Adipocyte (in vitro differentiated cells): Measurements from ENCODE around the gene GTF2H3.
A peak's percentile ranks its signal among the peaks of the same experiment; 100 is the strongest.
"Not testable (repeated sequence)": the region's sequence is repeated elsewhere in the genome, so short reads cannot be mapped to it uniquely, and the experiment has no call there.

Source experiments
- DNase-seq: peaks from one replicate; pipeline ENCODE4 v3.0.0-alpha.2; 2015; ENCODE audit warnings: low read depth
- H3K27me3 ChIP-seq: replicated peaks from 2 replicates; pipeline ENCODE4 v1.7.0; 2013; ENCODE audit warnings: mild to moderate bottlenecking, low read length, moderate library complexity; ENCODE audit not compliant: control insufficient read depth, insufficient read depth
- H3K36me3 ChIP-seq: 2 replicates; pipeline ENCODE4 v1.7.0; 2013; ENCODE audit warnings: low read length, mild to moderate bottlenecking, moderate library complexity; ENCODE audit not compliant: control insufficient read depth, insufficient read depth, severe bottlenecking
- H3K4me1 ChIP-seq: 2 replicates; pipeline ENCODE4 v1.7.0; 2013; ENCODE audit warnings: mild to moderate bottlenecking, low read length, moderate library complexity; ENCODE audit not compliant: control insufficient read depth, insufficient read depth
- H3K4me3 ChIP-seq: 2 replicates; pipeline ENCODE4 v1.7.0; 2013; ENCODE audit warnings: mild to moderate bottlenecking, low read length, moderate library complexity
- H3K9ac ChIP-seq: 2 replicates; pipeline ENCODE4 v1.7.0; 2013; ENCODE audit warnings: mild to moderate bottlenecking, low read length, moderate library complexity
- H3K9me3 ChIP-seq: 2 replicates; pipeline ENCODE4 v1.7.0; 2013; ENCODE audit warnings: mild to moderate bottlenecking, low read length, moderate library complexity; ENCODE audit not compliant: control insufficient read depth

The GTF2H3 gene

DNA sequence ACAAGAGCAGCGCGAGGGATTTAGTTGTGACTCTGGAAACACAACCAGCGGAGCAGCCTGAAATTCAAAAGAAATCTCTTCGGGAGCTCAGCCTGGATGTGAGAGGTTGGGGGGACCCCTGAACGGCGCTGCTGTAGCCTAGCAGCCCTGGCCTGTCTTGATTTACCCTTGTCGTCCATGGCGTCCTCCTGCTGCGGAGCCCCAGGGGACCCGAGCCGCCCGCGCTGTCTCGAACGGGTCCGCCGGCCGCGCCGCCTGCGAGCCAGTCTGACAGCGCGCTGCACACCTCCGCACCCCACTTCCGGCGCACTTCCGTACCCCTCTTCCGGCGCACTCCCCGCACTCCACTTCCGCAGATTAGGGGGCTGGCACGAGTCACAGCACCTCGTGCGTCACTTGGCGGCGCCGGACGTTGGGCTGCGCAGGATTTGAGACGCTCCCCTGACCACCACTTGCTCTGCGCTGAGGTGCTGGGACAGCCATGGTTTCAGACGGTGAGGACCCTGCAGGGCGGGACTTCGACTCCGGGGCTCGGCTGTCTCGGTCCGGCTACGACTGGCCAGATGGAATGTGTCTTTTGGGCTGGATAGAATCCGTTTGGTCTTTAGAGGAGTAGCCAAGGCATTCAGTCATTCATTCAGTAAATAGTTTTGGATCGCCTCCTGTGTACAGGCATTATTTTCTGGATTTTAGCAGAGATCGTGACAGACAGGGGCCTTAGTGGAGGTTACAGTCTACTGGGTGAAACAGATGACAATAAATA, at the start of gene GTF2H3, which contains the start of gene EIF2B1:
Gene GTF2H3, plus strand, starts transcription at position 451 of the 763 bp plus-strand sequence. Its CDS starts 31 bp downstream, at position 482.
Gene EIF2B1, minus strand, starts transcription at position 308 of the 763 bp plus-strand sequence. Its CDS starts 129 bp downstream, at position 179.
- H3K9ac ChIP-seq = peak within 1 kb of the TSS; percentile 99
- peaks cover 26% of the 10 kb centered on the region for H3K36me3 ChIP-seq
- DNase-seq = peak; percentile 98
- peaks cover 13% of the 10 kb centered on the region for H3K4me1 ChIP-seq
- no peaks in the 10 kb centered on the region for H3K9me3 ChIP-seq
- peak within 1 kb of the TSS; percentile 100 for H3K4me3 ChIP-seq
- H3K27me3 ChIP-seq = no peaks in the 10 kb centered on the region

DNA sequence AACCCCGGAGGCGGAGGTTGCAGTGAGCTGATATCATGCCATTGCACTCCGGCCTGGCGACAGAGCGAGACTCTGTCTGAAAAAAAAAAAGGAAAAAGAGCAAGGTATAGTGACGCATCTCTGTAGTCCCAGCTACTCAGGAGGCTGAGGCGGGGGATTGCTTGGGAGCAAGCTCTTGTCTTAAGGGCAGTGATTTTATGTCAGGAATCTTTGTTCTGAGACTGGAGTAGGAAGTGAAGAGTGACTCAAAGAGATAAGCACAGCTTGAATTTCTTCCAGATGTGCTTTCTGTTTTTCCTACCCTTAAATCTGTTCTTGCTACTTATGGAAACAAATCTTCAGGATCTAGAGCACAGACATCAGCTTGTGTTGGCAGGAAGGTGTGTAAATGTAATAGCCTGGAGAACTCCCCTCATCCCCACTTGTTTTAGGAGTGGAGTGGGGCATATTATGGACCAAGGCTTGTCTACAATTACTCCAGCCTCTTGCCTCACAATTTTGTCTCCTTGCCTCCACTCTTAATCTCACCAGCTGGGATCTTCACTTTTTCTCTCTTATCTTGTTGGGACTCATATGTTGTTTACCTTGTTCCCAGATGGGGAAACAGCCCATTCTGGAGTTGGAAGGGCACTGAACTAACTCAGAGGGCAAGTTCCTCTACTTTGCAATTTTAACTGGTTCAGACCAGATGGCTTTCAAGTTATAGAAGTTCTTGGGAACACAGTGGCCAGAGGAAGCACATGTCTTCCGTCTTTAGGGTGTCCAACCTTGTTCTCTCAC, 41.7 kb upstream of the GTF2H3 start:
- Histone ChIP-seq H3K36me3 (peaks cover 85% of the 10 kb centered on the region), H3K4me1 (peaks cover 32% of the 10 kb centered on the region), H3K9me3 (no peaks in the 10 kb centered on the region), H3K27me3 (no peaks in the 10 kb centered on the region), H3K9ac (peak overlapping the region; percentile 19), H3K4me3 (no peak overlapping the region)
- peak; percentile 43 for DNase-seq

DNA sequence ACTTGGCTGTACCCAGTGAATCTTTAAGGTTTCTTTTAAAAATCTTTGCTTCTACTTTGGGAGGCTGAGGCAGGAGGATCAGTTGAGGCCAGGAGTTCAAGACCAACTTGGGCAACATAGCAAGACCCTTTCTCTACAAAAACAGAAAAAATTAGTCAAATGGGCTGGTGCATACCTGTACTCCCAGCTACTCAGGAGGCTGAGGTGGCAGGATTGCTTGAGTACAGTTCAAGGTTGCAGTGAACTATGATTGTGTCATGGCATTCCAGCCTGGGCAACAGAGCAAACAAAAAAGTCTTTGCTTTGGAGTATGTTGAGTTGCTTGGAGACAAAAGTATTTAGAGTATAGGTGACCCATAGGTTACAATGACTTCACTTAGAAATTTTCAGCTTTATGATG, 37.9 kb upstream of the GTF2H3 start:
- Histone ChIP-seq H3K9me3 (no peaks in the 10 kb centered on the region), H3K9ac (no peak overlapping the region), H3K4me3 (no peak overlapping the region), H3K27me3 (no peaks in the 10 kb centered on the region), H3K4me1 (peaks cover 12% of the 10 kb centered on the region), H3K36me3 (peaks cover 70% of the 10 kb centered on the region)
- DNase-seq = no peak

- Histone ChIP-seq H3K27me3 (no peaks in the 10 kb centered on the region), H3K9me3 (no peaks in the 10 kb centered on the region), H3K36me3 (peaks cover 57% of the 10 kb centered on the region), H3K9ac (no peak overlapping the region), H3K4me3 (no peak overlapping the region), H3K4me1 (peaks cover 10% of the 10 kb centered on the region)
- no peak for DNase-seq
Observed at GRCh38 chr12:123597100-123597499, 36.5 kb upstream of the GTF2H3 start.

DNA sequence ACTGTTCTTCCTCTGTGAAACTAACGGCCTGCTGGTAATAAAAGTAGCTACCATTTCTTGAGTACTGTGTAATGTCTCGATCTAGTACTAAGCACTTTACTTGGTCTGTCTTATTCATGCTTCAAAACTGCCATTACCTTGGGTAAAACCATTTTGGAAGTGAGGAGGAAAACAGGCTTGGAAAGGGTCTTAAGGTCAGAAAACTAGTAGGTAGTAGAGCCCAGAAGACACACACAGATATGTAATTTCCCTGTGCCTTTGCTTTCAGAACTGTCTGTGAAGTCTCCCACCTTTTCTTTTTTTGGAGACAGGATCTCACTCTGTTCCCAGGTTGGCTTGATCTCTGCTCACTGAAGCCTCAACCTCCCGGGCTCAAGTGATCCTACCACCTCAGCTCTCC, 35.1 kb upstream of the GTF2H3 start:
- H3K4me3 ChIP-seq = no peak overlapping the region

GRCh38 chr12:123599310-123599709, 34.3 kb upstream of the GTF2H3 start:
- peaks cover 22% of the 10 kb centered on the region for H3K4me1 ChIP-seq
- H3K9ac ChIP-seq = no peak overlapping the region
- no peak for DNase-seq
- H3K36me3 ChIP-seq = peaks cover 41% of the 10 kb centered on the region
- no peaks in the 10 kb centered on the region for H3K27me3 ChIP-seq
- no peak overlapping the region for H3K4me3 ChIP-seq
- no peaks in the 10 kb centered on the region for H3K9me3 ChIP-seq

More for the DNA sequence above, 35.1 kb upstream of the GTF2H3 start:
- Histone ChIP-seq H3K9me3 (no peaks in the 10 kb centered on the region), H3K4me1 (peaks cover 18% of the 10 kb centered on the region), H3K27me3 (no peaks in the 10 kb centered on the region), H3K36me3 (peaks cover 48% of the 10 kb centered on the region), H3K9ac (no peak overlapping the region)
- no peak for DNase-seq

DNA sequence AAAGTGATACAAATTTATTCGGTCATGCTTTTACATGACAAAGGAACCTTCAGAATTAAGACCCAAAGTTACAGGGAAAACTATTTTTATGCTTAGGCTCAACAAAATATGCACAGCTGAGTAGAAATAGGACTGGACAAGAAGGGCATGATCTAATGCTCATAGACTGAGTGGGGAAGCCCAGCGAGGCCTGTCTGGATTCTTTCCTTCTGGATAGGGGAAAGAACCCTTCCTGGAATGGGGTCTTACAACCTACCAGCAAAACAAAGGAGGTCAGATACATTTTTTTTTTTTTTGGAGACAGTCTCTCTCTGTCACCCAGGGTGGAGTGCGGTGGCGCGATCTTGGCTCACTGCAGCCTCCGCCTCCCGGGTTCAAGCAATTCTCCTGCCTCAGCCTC, 33.9 kb upstream of the GTF2H3 start:
- Histone ChIP-seq H3K4me3 (no peak overlapping the region), H3K4me1 (peaks cover 22% of the 10 kb centered on the region), H3K36me3 (peaks cover 38% of the 10 kb centered on the region), H3K27me3 (no peaks in the 10 kb centered on the region), H3K9ac (no peak overlapping the region), H3K9me3 (no peaks in the 10 kb centered on the region)
- DNase-seq = no peak

- peak; percentile 95 for DNase-seq
- H3K36me3 ChIP-seq = peaks cover 39% of the 10 kb centered on the region
- peaks cover 22% of the 10 kb centered on the region for H3K4me1 ChIP-seq
- H3K9ac ChIP-seq = peak within 1 kb of the TSS; percentile 95
- no peaks in the 10 kb centered on the region for H3K9me3 ChIP-seq
- H3K27me3 ChIP-seq = no peaks in the 10 kb centered on the region
- H3K4me3 ChIP-seq = peak within 1 kb of the TSS; percentile 96
Observed at GRCh38 chr12:123601602-123602489, 31.8 kb upstream of the GTF2H3 start, which contains the start of gene DDX55. Gene DDX55, plus strand, starts transcription at chr12:123602099. Its CDS starts 50 bp downstream, at chr12:123602149.

- Histone ChIP-seq H3K36me3 (peaks cover 39% of the 10 kb centered on the region), H3K9me3 (no peaks in the 10 kb centered on the region), H3K9ac (peak overlapping the region; percentile 95), H3K27me3 (no peaks in the 10 kb centered on the region), H3K4me1 (peaks cover 18% of the 10 kb centered on the region), H3K4me3 (peak overlapping the region; percentile 96)
- peak; percentile 38 for DNase-seq
Observed at GRCh38 chr12:123602651-123603195, 30.9 kb upstream of the GTF2H3 start.

DNA sequence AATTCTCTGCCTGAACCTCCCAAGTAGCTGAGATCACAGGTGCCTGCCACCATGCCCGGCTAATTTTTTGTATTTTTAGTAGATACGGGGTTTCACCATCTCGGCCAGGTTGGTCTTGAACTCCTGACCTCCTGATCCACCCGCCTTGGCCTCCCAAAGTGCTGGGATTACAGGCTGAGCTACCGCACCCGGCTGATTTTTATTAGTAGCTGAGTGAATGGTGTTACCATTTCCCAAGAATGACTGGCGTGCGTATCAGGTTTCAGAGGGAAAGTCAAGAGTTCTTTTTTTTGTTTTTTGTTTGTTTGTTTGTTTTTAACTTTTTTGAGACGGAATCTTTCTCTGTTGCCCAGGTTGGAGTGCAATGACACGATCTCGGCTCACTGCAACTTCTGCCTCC, 30.1 kb upstream of the GTF2H3 start:
- H3K27me3 ChIP-seq, H3K9me3 ChIP-seq, DNase-seq, H3K9ac ChIP-seq: not testable (repeated sequence)
- peaks cover 18% of the 10 kb centered on the region for H3K4me1 ChIP-seq
- peak overlapping the region; percentile 96 for H3K4me3 ChIP-seq
- H3K36me3 ChIP-seq = peaks cover 39% of the 10 kb centered on the region
